HFFc6 (cell line): Measurements from ENCODE around the gene SNRNP48. TPM values are rescaled to one million over a fixed set of nuclear protein-coding genes. Genes with fewer than 3 reads are reported as not detected.

Experiments
- DNase-seq: peaks from one replicate; pipeline ENCODE4 v3.0.0-alpha.2; 2018
- H3K27ac Mint-ChIP-seq: 2 replicates; pipeline ENCODE4 v1.8.0; 2020; ENCODE audit warnings: mild to moderate bottlenecking, mixed read lengths
- H3K27me3 Mint-ChIP-seq: 2 replicates; pipeline ENCODE4 v1.8.0; 2021; ENCODE audit warnings: mild to moderate bottlenecking, moderate library complexity, mixed read lengths; ENCODE audit not compliant: insufficient read depth
- H3K36me3 Mint-ChIP-seq: 2 replicates; pipeline ENCODE4 v1.8.0; 2021; ENCODE audit warnings: low read depth, mixed read lengths
- H3K4me1 Mint-ChIP-seq: 2 replicates; pipeline ENCODE4 v1.8.0; 2020; ENCODE audit warnings: low read depth, mixed read lengths
- H3K4me3 Mint-ChIP-seq: 2 replicates; pipeline ENCODE4 v1.8.0; 2020; ENCODE audit warnings: mild to moderate bottlenecking, moderate library complexity, mixed read lengths
- H3K9me3 Mint-ChIP-seq: 2 replicates; pipeline ENCODE4 v1.8.0; 2020; ENCODE audit warnings: mild to moderate bottlenecking, mixed read lengths
- total RNA-seq, 6 experiments: library from RNA; stranded (reverse); fragmentation: NEBNext Ultra II Directional; extraction: Animal tissue kit (Norgen Biotek cat#: 25700); gene quantifications; 2 replicates in 1 of 6; 3 replicates in 5 of 6; pipeline ENCODE4 v1.2.3, GENCODE V29; 2021
- TF ChIP-seq, protein P1 (sequence below): fragments of 200-600 bp; sonication (generic); IDR thresholded peaks from 2 replicates; pipeline ENCODE4 v1.5.0; 2021; ENCODE audit warnings: antibody characterized with exemption, mild to moderate bottlenecking

The SNRNP48 gene
- total RNA-seq, 6 experiments from 2014 or later = 9.7 to 12.9 (median 11.9) TPM

DNA sequence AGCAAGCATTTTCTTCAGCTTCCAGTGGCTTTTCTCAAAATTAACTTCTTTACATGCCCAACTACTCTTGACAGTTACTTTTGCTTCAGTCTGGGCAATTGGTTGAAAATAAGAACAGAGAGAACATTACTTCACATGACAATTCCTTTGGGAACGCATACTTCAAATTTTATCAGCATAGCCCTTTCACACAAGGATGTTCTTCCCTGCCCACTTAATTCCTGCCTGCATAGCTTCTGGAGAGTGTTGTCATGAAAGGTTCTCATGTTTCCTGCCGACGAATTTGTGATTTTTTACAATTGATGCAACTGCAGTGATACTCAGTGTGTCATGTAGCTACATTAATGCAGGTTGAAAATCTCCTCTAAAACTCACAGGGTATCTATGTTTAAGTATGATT is 22.0 kb upstream of the SNRNP48 start:
- 0 out of 2 replicates have a peak overlapping the region, but pooled peaks have one; percentile 8 for H3K27ac Mint-ChIP-seq
- no peaks in the 10 kb centered on the region for H3K9me3 Mint-ChIP-seq
- TF ChIP-seq, protein P1, sequence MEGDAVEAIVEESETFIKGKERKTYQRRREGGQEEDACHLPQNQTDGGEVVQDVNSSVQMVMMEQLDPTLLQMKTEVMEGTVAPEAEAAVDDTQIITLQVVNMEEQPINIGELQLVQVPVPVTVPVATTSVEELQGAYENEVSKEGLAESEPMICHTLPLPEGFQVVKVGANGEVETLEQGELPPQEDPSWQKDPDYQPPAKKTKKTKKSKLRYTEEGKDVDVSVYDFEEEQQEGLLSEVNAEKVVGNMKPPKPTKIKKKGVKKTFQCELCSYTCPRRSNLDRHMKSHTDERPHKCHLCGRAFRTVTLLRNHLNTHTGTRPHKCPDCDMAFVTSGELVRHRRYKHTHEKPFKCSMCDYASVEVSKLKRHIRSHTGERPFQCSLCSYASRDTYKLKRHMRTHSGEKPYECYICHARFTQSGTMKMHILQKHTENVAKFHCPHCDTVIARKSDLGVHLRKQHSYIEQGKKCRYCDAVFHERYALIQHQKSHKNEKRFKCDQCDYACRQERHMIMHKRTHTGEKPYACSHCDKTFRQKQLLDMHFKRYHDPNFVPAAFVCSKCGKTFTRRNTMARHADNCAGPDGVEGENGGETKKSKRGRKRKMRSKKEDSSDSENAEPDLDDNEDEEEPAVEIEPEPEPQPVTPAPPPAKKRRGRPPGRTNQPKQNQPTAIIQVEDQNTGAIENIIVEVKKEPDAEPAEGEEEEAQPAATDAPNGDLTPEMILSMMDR = no peak
- peaks cover 24% of the 10 kb centered on the region for H3K4me1 Mint-ChIP-seq
- no peak overlapping the region; the same call in 1 of the 2 replicates for H3K4me3 Mint-ChIP-seq
- H3K36me3 Mint-ChIP-seq = peaks cover 27% of the 10 kb centered on the region
- H3K27me3 Mint-ChIP-seq = no peaks in the 10 kb centered on the region; the same call in 1 of the 2 replicates
- peak; percentile 37 for DNase-seq

DNA sequence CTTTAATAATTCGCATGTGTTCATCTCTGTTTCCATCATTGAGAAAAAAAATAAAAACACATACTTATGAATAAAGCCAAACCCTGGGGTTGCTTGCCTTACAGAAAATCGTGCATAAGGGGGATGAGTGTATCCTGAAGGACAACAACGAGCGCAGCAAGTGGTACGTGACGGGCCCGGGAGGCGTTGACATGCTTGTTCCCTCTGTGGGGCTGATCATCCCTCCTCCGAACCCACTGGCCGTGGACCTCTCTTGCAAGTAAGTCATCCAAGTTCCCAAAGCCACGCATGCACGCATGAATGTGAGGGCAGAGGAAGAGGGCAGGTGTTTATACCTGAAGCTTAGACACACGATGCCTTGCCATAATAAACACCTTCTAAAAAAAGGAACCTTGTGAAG is 20.9 kb upstream of the SNRNP48 start:
- Mint-ChIP-seq H3K36me3 (peaks cover 21% of the 10 kb centered on the region), H3K27ac (no peak overlapping the region), H3K4me3 (no peak overlapping the region), H3K4me1 (peaks cover 25% of the 10 kb centered on the region), H3K9me3 (no peaks in the 10 kb centered on the region), H3K27me3 (peaks cover 3% of the 10 kb centered on the region; the same call in 1 of the 2 replicates)
- DNase-seq = no peak
- TF ChIP-seq, protein P1 = no peak

DNA sequence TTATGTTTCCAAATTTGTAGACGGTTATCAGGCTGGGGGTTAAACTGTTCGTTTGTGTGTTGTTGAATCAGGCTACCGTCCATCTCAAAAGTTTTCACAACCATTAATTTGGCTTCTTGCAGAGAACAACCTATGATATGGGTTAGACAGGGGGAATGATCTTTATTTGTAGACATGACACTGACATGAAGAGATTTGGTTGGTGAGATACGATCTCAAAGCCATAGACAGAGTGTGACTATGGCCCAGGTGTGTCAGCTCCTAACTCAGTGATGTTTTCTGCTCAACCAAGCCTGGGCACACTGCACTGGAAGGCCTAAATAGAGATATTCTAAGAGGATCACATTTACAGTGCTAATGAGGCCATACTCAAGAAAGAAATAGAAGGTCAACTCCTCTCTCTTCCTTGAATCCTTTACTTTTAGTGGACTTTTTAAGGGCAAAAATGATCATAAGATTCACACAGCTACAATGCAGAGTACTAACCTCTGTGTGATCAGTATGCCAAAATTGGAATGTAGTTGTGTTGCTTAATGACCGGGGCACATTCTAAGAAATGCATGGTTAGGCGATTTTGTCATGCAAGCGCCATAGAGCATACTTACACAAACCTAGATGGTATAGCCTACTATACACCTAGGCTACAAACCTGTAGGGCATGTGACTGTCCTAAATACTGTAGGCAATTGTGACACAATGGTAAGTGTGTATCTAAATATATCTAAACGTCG is 17.6 kb upstream of the SNRNP48 start:
- Mint-ChIP-seq H3K4me1 (peaks cover 24% of the 10 kb centered on the region), H3K4me3 (no peak overlapping the region), H3K36me3 (peaks cover 16% of the 10 kb centered on the region), H3K9me3 (no peaks in the 10 kb centered on the region), H3K27ac (no peak overlapping the region), H3K27me3 (peaks cover 3% of the 10 kb centered on the region; the same call in 1 of the 2 replicates)
- no peak for DNase-seq
- TF ChIP-seq, protein P1 = no peak

DNA sequence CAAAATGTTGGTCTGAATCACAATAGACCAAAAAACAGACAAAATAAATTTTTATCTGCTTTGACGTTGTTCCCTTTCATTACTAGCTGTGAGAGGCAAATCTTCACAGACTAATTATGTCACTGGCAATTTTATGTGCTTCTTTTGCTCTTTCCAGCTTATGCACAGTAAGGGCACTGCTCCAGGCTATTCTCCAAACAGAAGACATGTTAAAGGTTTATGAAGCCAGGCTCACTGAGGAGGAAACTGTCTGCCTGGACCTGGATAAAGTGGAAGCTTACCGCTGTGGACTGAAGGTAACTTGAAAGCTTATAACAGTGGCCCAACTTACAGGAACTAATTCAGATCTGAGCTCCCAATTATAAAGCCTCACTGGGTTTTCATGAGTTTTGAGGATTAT is 15.5 kb upstream of the SNRNP48 start:
- Mint-ChIP-seq H3K4me3 (no peak overlapping the region), H3K27ac (no peak overlapping the region), H3K9me3 (no peaks in the 10 kb centered on the region), H3K4me1 (peaks cover 20% of the 10 kb centered on the region), H3K36me3 (peaks cover 15% of the 10 kb centered on the region), H3K27me3 (peaks cover 3% of the 10 kb centered on the region; the same call in 1 of the 2 replicates)
- DNase-seq = no peak
- TF ChIP-seq, protein P1 = no peak

DNA sequence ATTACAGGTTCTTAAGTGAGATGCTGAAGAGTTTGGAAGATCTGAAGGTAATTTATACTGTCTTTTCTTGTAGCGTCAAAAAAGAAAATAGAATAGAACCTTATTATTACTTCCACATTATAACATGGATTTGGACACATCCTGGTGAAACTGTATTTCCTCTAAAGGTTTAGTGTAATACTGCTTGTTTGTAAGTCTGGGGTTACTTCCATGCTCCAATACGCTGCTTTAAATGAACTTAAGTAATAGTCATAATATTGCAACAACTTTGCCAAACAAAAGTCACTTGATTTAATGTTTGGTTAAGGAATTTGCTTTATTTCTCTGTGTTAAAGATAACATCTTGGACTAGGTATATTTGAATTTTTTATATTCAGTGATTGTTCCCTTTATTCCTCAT is 11.5 kb upstream of the SNRNP48 start:
- Mint-ChIP-seq H3K36me3 (peaks cover 21% of the 10 kb centered on the region), H3K4me3 (no peak overlapping the region), H3K9me3 (no peaks in the 10 kb centered on the region), H3K27ac (no peak overlapping the region), H3K4me1 (peaks cover 20% of the 10 kb centered on the region), H3K27me3 (peaks cover 2% of the 10 kb centered on the region; the same call in 1 of the 2 replicates)
- no peak for DNase-seq
- TF ChIP-seq, protein P1 = no peak
